Stimulated activated CD4-positive, alpha-beta T cell treated with anti-CD3 and anti-CD28 coated beads, Interleukin-2, amount 100 ng/mL, for 4 hours (primary cell): ENCODE data around the gene GCNT2.
"Not testable (repeated sequence)": the region's sequence is repeated elsewhere in the genome, so short reads cannot be mapped to it uniquely, and the experiment has no call there.

Experiments used
- DNase-seq: peaks from one replicate; pipeline ENCODE4 v3.0.0-alpha.2; 2020; ENCODE audit warnings: low read depth

The GCNT2 gene

GRCh38 chr6:10660431-10661191 lies 139.5 kb downstream of the GCNT2 start:
- not testable (repeated sequence) for DNase-seq

DNA sequence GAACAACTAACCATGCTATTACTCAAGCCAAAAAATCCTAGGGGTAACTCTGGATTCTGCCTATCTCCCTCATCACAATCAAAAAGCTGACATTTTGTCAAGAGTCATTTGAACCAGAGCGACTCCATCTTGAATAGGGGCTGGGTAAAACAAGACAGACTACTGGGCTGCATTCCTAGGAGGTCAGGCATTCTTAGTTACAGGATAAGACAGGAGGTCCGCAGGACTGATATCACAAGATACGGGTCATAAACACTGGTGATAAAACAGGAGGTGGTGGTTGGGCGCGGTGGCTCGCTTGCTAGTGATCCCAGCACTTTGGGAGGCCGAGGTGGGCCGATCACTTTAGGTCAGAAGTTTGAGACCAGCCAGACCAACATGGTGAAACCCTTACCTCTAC lies 141.1 kb downstream of the GCNT2 start:
- DNase-seq = no peak

DNA sequence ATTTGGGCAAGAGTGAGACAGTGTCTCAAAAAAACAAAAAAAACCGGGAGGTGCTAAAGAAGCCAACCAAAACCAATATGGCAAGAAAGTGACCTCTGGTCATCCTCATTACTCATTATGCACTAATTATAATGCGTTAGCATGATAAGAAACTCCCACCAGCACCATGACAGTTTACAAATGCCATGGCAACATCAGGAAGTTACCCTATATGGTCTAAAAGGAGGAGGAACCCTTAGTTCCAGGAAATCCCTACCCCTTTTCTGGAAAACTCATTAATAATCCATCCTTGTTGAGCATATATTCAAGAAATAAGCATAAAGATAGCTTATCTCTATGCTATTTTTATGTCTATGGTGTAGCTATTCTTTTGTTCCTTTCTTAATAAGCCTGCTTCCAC lies 141.6 kb downstream of the GCNT2 start:
- DNase-seq = no peak

- DNase-seq = not testable (repeated sequence)
Observed at GRCh38 chr6:10665595-10665994, 144.4 kb downstream of the GCNT2 start.

- no peak for DNase-seq
Observed at GRCh38 chr6:10668126-10668917, 147.2 kb downstream of the GCNT2 start.

DNA sequence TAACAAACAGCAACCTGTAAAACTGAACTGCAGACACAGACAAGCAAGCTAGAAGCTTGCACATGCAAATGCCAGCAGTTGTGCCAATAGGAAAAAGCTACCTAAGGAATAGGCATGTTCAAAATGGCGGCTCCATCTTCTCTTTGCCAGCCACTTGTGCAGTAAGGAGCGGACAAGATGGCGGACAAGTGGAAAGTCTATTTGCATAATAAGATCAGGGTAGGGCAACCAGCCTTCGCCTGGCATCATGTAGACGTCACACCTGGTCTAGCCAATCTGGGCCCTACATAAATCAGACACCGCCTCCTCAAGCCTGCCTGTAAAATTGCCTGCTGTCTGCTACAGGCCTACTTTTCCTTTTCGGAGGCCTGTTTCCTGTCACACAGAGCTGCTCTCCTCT lies 155.3 kb downstream of the GCNT2 start:
- DNase-seq = no peak

- DNase-seq = no peak
Observed at GRCh38 chr6:10678456-10678855, 157.3 kb downstream of the GCNT2 start.
